GM23338 (cell line): Measurements from ENCODE around the gene CD82. TPM values are rescaled to one million over a fixed set of nuclear protein-coding genes. Genes with fewer than 3 reads are reported as not detected.

Source experiments
- ATAC-seq: fragments of 200-7000 bp; cut with Tn5 transposase; 3 replicates; pipeline ENCODE4 v1.9.1; 2020
- DNase-seq: peaks from one replicate; pipeline ENCODE4 v3.0.0-alpha.2; 2015; ENCODE audit warnings: low spot score
- H2AFZ ChIP-seq: fragments of 200-600 bp; sonication (generic); 2 replicates; pipeline ENCODE4 v1.8.0; 2016; ENCODE audit warnings: antibody characterized with exemption, mild to moderate bottlenecking, moderate library complexity
- H3F3A ChIP-seq: fragments of 200-600 bp; sonication (generic); replicated peaks from 2 replicates; pipeline ENCODE4 v1.8.0; 2017; ENCODE audit warnings: antibody characterized with exemption, mixed run types, low read depth
- H3K27ac ChIP-seq: fragments of 200-600 bp; sonication (generic); 2 replicates; pipeline ENCODE4 v1.6.1; 2016; ENCODE audit warnings: low read depth
- H3K27me3 ChIP-seq: fragments of 200-600 bp; sonication (generic); 2 replicates; pipeline ENCODE4 v1.8.0; 2016; ENCODE audit warnings: mild to moderate bottlenecking, mixed run types, moderate library complexity; ENCODE audit not compliant: insufficient read depth
- H3K36me3 ChIP-seq: fragments of 200-600 bp; sonication (generic); 2 replicates; pipeline ENCODE4 v1.8.0; 2016; ENCODE audit warnings: mild to moderate bottlenecking; ENCODE audit not compliant: insufficient read depth
- H3K4me1 ChIP-seq: fragments of 200-600 bp; sonication (generic); 2 replicates; pipeline ENCODE4 v1.8.0; 2016; ENCODE audit warnings: mild to moderate bottlenecking, moderate library complexity; ENCODE audit not compliant: insufficient read depth
- H3K4me2 ChIP-seq: fragments of 200-600 bp; sonication (generic); 2 replicates; pipeline ENCODE4 v1.7.1; 2017; ENCODE audit warnings: mixed run types
- H3K4me3 ChIP-seq: fragments of 200-600 bp; sonication (generic); 2 replicates; pipeline ENCODE4 v1.6.1; 2016; ENCODE audit warnings: mixed run types
- H3K79me2 ChIP-seq: fragments of 200-600 bp; sonication (generic); replicated peaks from 2 replicates; pipeline ENCODE4 v1.8.0; 2017; ENCODE audit warnings: mild to moderate bottlenecking; ENCODE audit not compliant: insufficient read depth
- H3K9me2 ChIP-seq: fragments of 200-600 bp; sonication (generic); 2 replicates; pipeline ENCODE4 v1.8.0; 2017; ENCODE audit not compliant: insufficient read depth
- H4K20me1 ChIP-seq: fragments of 200-600 bp; sonication (generic); replicated peaks from 2 replicates; pipeline ENCODE4 v1.8.0; 2017; ENCODE audit warnings: mild to moderate bottlenecking; ENCODE audit not compliant: insufficient read depth
- H3K27ac Mint-ChIP-seq: 2 replicates; pipeline ENCODE4 v1.8.0; 2020; ENCODE audit warnings: inconsistent platforms, mild to moderate bottlenecking, moderate library complexity, mixed read lengths
- H3K27me3 Mint-ChIP-seq: 3 replicates; pipeline ENCODE4 v1.8.0; 2022; ENCODE audit warnings: low read depth, mild to moderate bottlenecking, moderate library complexity, mixed read lengths, inconsistent platforms; ENCODE audit not compliant: insufficient read depth, poor library complexity
- H3K36me3 Mint-ChIP-seq: 3 replicates; pipeline ENCODE4 v1.8.0; 2021; ENCODE audit warnings: low read depth, mild to moderate bottlenecking, inconsistent platforms, moderate library complexity, mixed read lengths
- H3K4me1 Mint-ChIP-seq: 3 replicates; pipeline ENCODE4 v1.8.0; 2020; ENCODE audit warnings: mild to moderate bottlenecking, inconsistent platforms, mixed read lengths
- H3K4me3 Mint-ChIP-seq: 3 replicates; pipeline ENCODE4 v1.8.0; 2021; ENCODE audit warnings: moderate library complexity, mild to moderate bottlenecking, inconsistent platforms, mixed read lengths
- H3K9me3 Mint-ChIP-seq: 3 replicates; pipeline ENCODE4 v1.8.0; 2020; ENCODE audit warnings: moderate library complexity, mild to moderate bottlenecking, inconsistent platforms, mixed read lengths
- CREB1 ChIP-seq: fragments of 250-450 bp; sonication (Bioruptor Pico); IDR thresholded peaks from 2 replicates; pipeline ENCODE4 v1.5.0; 2020; ENCODE audit warnings: low read depth, mild to moderate bottlenecking, moderate library complexity
- EZH2 ChIP-seq: fragments of 200-600 bp; sonication (generic); IDR thresholded peaks from one replicate; pipeline ENCODE4 v1.8.0; 2017; ENCODE audit warnings: antibody characterized with exemption, mild to moderate bottlenecking, low read depth; ENCODE audit not compliant: unreplicated experiment
- EZH2phosphoT487 ChIP-seq: fragments of 200-600 bp; sonication (generic); IDR thresholded peaks from one replicate; pipeline ENCODE4 v1.8.1; 2018; ENCODE audit warnings: antibody characterized with exemption; ENCODE audit not compliant: unreplicated experiment
- JUNB ChIP-seq: IDR thresholded peaks from one replicate; pipeline ENCODE4 v1.6.1; 2016; ENCODE audit warnings: antibody characterized with exemption; ENCODE audit not compliant: unreplicated experiment
- NANOG ChIP-seq: IDR thresholded peaks from 2 replicates; pipeline ENCODE4 v1.6.1; 2016; ENCODE audit warnings: antibody characterized with exemption, borderline replicate concordance
- POLR2AphosphoS5 ChIP-seq: IDR thresholded peaks from 2 replicates; pipeline ENCODE4 v1.6.1; 2016; ENCODE audit warnings: antibody characterized with exemption, low read depth
- STAT1 ChIP-seq: IDR thresholded peaks from one replicate; pipeline ENCODE4 v1.6.1; 2016; ENCODE audit warnings: antibody characterized with exemption; ENCODE audit not compliant: unreplicated experiment
- ZNF114 ChIP-seq: fragments of 250-450 bp; sonication (Bioruptor Pico); IDR thresholded peaks from 2 replicates; pipeline ENCODE4 v1.5.0; 2020; ENCODE audit warnings: mild to moderate bottlenecking, moderate library complexity
- ZNF331 ChIP-seq: fragments of 250-450 bp; sonication (Bioruptor Pico); IDR thresholded peaks from 2 replicates; pipeline ENCODE4 v1.5.0; 2020; ENCODE audit warnings: low read depth, mild to moderate bottlenecking, moderate library complexity
- polyA plus RNA-seq: library from polyadenylated mRNA; unstranded; fragments of >200 nt; fragmentation: Nextera tagmentation; extraction: Ambion mirVana; gene quantifications from 2 replicates; pipeline ENCODE4 v1.2.1, GENCODE V29; 2016
- total RNA-seq: library from RNA; depleted of rRNA; stranded (reverse); fragments of >200 nt; shearing (Covaris generic); gene quantifications from 2 replicates; pipeline ENCODE4 v1.2.3, GENCODE V29; 2014
- TF ChIP-seq, protein P1 (sequence below): fragments of 250-450 bp; sonication (Bioruptor Pico); IDR thresholded peaks from 2 replicates; pipeline ENCODE4 v1.5.0; 2020; ENCODE audit warnings: mild to moderate bottlenecking, moderate library complexity
- TF ChIP-seq, protein P2 (sequence below), 2 experiments: fragments of 200-600 bp in 1 of 2; sonication (generic) in 1 of 2; conservative IDR thresholded peaks; 2 replicates each; pipeline versions ENCODE4 v1.5.1 to v1.6.1; 2016 to 2017; ENCODE audit warnings: antibody characterized with exemption in 2 of 2, low read depth in 2 of 2, mild to moderate bottlenecking in 2 of 2, moderate library complexity in 1 of 2
- TF ChIP-seq, protein P3 (sequence below): IDR thresholded peaks from 2 replicates; pipeline ENCODE4 v1.6.1; 2016; ENCODE audit warnings: antibody characterized with exemption
- TF ChIP-seq, protein P4 (sequence below): IDR thresholded peaks from one replicate; pipeline ENCODE4 v1.6.1; 2018; ENCODE audit warnings: antibody characterized with exemption; ENCODE audit not compliant: unreplicated experiment

Gene CD82
- total and polyA plus RNA-seq, 2 experiments from 2014 or later: 4.4 to 4.9 TPM

DNA sequence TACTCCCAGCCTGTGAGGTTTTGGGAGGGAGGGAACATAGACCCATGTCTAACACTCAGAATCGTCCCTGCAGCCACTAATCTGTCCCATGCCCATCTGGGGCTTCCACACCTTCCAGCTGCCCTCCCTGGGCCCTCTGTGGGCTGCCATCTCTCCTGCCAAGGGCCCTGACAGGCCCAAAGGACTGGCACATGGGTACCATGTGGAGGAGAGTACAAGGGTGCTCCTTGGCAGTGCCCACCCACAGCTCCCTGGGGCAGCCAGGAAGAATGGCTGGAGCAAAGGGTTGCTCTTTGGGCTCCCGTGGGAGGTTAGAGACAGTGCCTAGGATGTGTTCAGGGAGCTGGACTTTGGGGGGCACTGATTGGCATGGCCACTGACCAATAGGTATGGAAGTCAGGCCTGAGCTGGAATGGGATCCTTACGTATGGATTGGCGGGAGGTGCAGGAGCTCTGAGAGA lies 56.8 kb downstream of the CD82 start:
- ATAC-seq (no peak), DNase-seq (no peak)
- Histone ChIP-seq H3K9me2 (no peaks in the 10 kb centered on the region), H3K79me2 (no peaks in the 10 kb centered on the region), H3K27me3 (peaks cover 11% of the 10 kb centered on the region; the same call in 1 of the 2 replicates), H3K4me1 (peaks cover 8% of the 10 kb centered on the region; the same call in 1 of the 2 replicates), H4K20me1 (no peaks in the 10 kb centered on the region), H3K4me3 (no peak overlapping the region), H3K27ac (no peak overlapping the region), H3K36me3 (no peaks in the 10 kb centered on the region), H3K4me2 (no peak overlapping the region), H3F3A (no peaks in the 10 kb centered on the region; the same call in 1 of the 2 replicates), H2AFZ (no peak overlapping the region)
- peaks cover 5% of the 10 kb centered on the region; the same call in 1 of the 3 replicates for H3K9me3 Mint-ChIP-seq
- peaks cover 34% of the 10 kb centered on the region for H3K27me3 Mint-ChIP-seq
- no peak overlapping the region for H3K27ac Mint-ChIP-seq
- no peak overlapping the region for H3K4me3 Mint-ChIP-seq
- peaks cover 19% of the 10 kb centered on the region for H3K4me1 Mint-ChIP-seq
- TF ChIP-seq, protein P1, sequence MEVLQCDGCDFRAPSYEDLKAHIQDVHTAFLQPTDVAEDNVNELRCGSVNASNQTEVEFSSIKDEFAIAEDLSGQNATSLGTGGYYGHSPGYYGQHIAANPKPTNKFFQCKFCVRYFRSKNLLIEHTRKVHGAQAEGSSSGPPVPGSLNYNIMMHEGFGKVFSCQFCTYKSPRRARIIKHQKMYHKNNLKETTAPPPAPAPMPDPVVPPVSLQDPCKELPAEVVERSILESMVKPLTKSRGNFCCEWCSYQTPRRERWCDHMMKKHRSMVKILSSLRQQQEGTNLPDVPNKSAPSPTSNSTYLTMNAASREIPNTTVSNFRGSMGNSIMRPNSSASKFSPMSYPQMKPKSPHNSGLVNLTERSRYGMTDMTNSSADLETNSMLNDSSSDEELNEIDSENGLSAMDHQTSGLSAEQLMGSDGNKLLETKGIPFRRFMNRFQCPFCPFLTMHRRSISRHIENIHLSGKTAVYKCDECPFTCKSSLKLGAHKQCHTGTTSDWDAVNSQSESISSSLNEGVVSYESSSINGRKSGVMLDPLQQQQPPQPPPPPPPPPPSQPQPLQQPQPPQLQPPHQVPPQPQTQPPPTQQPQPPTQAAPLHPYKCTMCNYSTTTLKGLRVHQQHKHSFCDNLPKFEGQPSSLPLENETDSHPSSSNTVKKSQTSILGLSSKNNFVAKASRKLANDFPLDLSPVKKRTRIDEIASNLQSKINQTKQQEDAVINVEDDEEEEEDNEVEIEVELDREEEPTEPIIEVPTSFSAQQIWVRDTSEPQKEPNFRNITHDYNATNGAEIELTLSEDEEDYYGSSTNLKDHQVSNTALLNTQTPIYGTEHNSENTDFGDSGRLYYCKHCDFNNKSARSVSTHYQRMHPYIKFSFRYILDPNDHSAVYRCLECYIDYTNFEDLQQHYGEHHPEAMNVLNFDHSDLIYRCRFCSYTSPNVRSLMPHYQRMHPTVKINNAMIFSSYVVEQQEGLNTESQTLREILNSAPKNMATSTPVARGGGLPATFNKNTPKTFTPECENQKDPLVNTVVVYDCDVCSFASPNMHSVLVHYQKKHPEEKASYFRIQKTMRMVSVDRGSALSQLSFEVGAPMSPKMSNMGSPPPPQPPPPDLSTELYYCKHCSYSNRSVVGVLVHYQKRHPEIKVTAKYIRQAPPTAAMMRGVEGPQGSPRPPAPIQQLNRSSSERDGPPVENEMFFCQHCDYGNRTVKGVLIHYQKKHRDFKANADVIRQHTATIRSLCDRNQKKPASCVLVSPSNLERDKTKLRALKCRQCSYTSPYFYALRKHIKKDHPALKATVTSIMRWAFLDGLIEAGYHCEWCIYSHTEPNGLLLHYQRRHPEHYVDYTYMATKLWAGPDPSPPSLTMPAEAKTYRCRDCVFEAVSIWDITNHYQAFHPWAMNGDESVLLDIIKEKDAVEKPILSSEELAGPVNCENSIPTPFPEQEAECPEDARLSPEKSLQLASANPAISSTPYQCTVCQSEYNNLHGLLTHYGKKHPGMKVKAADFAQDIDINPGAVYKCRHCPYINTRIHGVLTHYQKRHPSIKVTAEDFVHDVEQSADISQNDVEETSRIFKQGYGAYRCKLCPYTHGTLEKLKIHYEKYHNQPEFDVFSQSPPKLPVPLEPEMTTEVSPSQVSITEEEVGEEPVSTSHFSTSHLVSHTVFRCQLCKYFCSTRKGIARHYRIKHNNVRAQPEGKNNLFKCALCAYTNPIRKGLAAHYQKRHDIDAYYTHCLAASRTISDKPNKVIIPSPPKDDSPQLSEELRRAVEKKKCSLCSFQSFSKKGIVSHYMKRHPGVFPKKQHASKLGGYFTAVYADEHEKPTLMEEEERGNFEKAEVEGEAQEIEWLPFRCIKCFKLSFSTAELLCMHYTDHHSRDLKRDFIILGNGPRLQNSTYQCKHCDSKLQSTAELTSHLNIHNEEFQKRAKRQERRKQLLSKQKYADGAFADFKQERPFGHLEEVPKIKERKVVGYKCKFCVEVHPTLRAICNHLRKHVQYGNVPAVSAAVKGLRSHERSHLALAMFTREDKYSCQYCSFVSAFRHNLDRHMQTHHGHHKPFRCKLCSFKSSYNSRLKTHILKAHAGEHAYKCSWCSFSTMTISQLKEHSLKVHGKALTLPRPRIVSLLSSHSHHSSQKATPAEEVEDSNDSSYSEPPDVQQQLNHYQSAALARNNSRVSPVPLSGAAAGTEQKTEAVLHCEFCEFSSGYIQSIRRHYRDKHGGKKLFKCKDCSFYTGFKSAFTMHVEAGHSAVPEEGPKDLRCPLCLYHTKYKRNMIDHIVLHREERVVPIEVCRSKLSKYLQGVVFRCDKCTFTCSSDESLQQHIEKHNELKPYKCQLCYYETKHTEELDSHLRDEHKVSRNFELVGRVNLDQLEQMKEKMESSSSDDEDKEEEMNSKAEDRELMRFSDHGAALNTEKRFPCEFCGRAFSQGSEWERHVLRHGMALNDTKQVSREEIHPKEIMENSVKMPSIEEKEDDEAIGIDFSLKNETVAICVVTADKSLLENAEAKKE (CRISPR knock-in tag): no peak
- TF ChIP-seq, protein P2, sequence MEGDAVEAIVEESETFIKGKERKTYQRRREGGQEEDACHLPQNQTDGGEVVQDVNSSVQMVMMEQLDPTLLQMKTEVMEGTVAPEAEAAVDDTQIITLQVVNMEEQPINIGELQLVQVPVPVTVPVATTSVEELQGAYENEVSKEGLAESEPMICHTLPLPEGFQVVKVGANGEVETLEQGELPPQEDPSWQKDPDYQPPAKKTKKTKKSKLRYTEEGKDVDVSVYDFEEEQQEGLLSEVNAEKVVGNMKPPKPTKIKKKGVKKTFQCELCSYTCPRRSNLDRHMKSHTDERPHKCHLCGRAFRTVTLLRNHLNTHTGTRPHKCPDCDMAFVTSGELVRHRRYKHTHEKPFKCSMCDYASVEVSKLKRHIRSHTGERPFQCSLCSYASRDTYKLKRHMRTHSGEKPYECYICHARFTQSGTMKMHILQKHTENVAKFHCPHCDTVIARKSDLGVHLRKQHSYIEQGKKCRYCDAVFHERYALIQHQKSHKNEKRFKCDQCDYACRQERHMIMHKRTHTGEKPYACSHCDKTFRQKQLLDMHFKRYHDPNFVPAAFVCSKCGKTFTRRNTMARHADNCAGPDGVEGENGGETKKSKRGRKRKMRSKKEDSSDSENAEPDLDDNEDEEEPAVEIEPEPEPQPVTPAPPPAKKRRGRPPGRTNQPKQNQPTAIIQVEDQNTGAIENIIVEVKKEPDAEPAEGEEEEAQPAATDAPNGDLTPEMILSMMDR (conservative IDR thresholded peaks at IDR 0.05; ENCODE audit: low read depth in 2 of 2): no peak
- TF ChIP-seq JUNB (no peak), POLR2AphosphoS5 (no peak), STAT1 (no peak), ZNF331 (no peak), EZH2phosphoT487 (no peak), EZH2 (no peak), NANOG (no peak), CREB1 (CRISPR knock-in tag) (no peak), ZNF114 (no peak)
- TF ChIP-seq, protein P3, sequence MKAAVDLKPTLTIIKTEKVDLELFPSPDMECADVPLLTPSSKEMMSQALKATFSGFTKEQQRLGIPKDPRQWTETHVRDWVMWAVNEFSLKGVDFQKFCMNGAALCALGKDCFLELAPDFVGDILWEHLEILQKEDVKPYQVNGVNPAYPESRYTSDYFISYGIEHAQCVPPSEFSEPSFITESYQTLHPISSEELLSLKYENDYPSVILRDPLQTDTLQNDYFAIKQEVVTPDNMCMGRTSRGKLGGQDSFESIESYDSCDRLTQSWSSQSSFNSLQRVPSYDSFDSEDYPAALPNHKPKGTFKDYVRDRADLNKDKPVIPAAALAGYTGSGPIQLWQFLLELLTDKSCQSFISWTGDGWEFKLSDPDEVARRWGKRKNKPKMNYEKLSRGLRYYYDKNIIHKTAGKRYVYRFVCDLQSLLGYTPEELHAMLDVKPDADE: no peak
- TF ChIP-seq, protein P4, sequence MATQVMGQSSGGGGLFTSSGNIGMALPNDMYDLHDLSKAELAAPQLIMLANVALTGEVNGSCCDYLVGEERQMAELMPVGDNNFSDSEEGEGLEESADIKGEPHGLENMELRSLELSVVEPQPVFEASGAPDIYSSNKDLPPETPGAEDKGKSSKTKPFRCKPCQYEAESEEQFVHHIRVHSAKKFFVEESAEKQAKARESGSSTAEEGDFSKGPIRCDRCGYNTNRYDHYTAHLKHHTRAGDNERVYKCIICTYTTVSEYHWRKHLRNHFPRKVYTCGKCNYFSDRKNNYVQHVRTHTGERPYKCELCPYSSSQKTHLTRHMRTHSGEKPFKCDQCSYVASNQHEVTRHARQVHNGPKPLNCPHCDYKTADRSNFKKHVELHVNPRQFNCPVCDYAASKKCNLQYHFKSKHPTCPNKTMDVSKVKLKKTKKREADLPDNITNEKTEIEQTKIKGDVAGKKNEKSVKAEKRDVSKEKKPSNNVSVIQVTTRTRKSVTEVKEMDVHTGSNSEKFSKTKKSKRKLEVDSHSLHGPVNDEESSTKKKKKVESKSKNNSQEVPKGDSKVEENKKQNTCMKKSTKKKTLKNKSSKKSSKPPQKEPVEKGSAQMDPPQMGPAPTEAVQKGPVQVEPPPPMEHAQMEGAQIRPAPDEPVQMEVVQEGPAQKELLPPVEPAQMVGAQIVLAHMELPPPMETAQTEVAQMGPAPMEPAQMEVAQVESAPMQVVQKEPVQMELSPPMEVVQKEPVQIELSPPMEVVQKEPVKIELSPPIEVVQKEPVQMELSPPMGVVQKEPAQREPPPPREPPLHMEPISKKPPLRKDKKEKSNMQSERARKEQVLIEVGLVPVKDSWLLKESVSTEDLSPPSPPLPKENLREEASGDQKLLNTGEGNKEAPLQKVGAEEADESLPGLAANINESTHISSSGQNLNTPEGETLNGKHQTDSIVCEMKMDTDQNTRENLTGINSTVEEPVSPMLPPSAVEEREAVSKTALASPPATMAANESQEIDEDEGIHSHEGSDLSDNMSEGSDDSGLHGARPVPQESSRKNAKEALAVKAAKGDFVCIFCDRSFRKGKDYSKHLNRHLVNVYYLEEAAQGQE: no peak
- no peaks in the 10 kb centered on the region for H3K36me3 Mint-ChIP-seq
